Measurements from ENCODE around the gene RNF214.

GRCh38 chr11:117315285-117316196 is 83.1 kb downstream of the RNF214 start:
- no peak for TF ChIP-seq MXI1 (IDR thresholded peaks at IDR 0.05; ENCODE audit: low read depth, low read length)
- TF ChIP-seq ATF2 (IDR thresholded peaks at IDR 0.05; ENCODE audit: low read length), result no peak
- TF ChIP-seq GABPA (IDR thresholded peaks at IDR 0.05; ENCODE audit: low read depth), result no peak
- TF ChIP-seq, protein P1, sequence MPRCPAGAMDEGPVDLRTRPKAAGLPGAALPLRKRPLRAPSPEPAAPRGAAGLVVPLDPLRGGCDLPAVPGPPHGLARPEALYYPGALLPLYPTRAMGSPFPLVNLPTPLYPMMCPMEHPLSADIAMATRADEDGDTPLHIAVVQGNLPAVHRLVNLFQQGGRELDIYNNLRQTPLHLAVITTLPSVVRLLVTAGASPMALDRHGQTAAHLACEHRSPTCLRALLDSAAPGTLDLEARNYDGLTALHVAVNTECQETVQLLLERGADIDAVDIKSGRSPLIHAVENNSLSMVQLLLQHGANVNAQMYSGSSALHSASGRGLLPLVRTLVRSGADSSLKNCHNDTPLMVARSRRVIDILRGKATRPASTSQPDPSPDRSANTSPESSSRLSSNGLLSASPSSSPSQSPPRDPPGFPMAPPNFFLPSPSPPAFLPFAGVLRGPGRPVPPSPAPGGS (IDR thresholded peaks at IDR 0.05; ENCODE audit: borderline replicate concordance, insufficient read depth, low read depth, low read length, poor library complexity, severe bottlenecking), result no peak
- no peak for TF ChIP-seq NBN (IDR thresholded peaks at IDR 0.05)
- TF ChIP-seq, protein P2, sequence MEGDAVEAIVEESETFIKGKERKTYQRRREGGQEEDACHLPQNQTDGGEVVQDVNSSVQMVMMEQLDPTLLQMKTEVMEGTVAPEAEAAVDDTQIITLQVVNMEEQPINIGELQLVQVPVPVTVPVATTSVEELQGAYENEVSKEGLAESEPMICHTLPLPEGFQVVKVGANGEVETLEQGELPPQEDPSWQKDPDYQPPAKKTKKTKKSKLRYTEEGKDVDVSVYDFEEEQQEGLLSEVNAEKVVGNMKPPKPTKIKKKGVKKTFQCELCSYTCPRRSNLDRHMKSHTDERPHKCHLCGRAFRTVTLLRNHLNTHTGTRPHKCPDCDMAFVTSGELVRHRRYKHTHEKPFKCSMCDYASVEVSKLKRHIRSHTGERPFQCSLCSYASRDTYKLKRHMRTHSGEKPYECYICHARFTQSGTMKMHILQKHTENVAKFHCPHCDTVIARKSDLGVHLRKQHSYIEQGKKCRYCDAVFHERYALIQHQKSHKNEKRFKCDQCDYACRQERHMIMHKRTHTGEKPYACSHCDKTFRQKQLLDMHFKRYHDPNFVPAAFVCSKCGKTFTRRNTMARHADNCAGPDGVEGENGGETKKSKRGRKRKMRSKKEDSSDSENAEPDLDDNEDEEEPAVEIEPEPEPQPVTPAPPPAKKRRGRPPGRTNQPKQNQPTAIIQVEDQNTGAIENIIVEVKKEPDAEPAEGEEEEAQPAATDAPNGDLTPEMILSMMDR (IDR thresholded peaks at IDR 0.05 in 2 of 3, conservative IDR thresholded peaks at IDR 0.05 in 1 of 3; ENCODE audit: control insufficient read depth in 2 of 3, extremely low read depth in 1 of 3, insufficient read depth in 1 of 3, low read depth in 3 of 3, low read length in 3 of 3), result no peak
- no peak for TF ChIP-seq ZNF207 (IDR thresholded peaks at IDR 0.05; ENCODE audit: borderline replicate concordance)
- TF ChIP-seq ZNF274 (IDR thresholded peaks at IDR 0.05; ENCODE audit: insufficient read depth, insufficient read length), result no peak
- no peak for TF ChIP-seq EZH2 (IDR thresholded peaks at IDR 0.05; ENCODE audit: borderline replicate concordance, control insufficient read depth, low read depth, low read length)
- TF ChIP-seq POLR2A (IDR thresholded peaks at IDR 0.05; ENCODE audit: low read depth, low read length), result no peak
- TF ChIP-seq, protein P3, sequence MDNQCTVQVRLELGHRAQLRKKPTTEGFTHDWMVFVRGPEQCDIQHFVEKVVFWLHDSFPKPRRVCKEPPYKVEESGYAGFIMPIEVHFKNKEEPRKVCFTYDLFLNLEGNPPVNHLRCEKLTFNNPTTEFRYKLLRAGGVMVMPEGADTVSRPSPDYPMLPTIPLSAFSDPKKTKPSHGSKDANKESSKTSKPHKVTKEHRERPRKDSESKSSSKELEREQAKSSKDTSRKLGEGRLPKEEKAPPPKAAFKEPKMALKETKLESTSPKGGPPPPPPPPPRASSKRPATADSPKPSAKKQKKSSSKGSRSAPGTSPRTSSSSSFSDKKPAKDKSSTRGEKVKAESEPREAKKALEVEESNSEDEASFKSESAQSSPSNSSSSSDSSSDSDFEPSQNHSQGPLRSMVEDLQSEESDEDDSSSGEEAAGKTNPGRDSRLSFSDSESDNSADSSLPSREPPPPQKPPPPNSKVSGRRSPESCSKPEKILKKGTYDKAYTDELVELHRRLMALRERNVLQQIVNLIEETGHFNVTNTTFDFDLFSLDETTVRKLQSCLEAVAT (IDR thresholded peaks at IDR 0.05), result no peak
- TF ChIP-seq ATF3 (IDR thresholded peaks at IDR 0.05; ENCODE audit: borderline replicate concordance, extremely low read depth, low read depth, low read length), result no peak
- no peak for TF ChIP-seq CHD2 (IDR thresholded peaks at IDR 0.05; ENCODE audit: borderline replicate concordance, low read depth, low read length)
- no peak for TF ChIP-seq ETV6 (conservative IDR thresholded peaks at IDR 0.05 in 1 of 2, IDR thresholded peaks at IDR 0.05 in 1 of 2; ENCODE audit: borderline replicate concordance in 1 of 2, low read depth in 1 of 2)
